HG02884 (cell line): ENCODE data around the gene FBXO44.

Experiments used
- ATAC-seq: cut with Tn5 transposase; IDR thresholded peaks from one replicate; pipeline ENCODE4 v1.9.1; 2021; ENCODE audit warnings: mild to moderate bottlenecking, moderate library complexity; ENCODE audit not compliant: unreplicated experiment

The FBXO44 gene

DNA sequence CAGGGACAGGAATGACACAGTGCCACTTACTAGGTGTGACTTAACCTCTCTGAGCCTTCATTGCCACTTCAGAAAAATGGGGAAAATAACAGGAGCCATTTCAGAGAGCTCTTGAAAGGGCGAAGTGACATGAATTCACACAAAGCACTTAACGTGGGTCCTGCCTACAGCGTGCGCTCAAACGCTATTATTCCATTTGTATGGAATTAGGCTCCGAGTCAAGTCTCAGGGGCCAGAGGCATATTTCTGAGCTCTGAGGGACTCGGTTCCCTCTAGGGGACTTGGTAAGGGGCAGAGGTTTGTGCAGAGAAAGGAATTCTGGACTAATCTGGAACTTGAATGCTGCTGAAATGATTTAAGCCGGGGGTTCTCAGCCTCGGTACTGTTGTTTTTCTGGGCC lies 50.9 kb downstream of the FBXO44 start:
- ATAC-seq, result no peak

DNA sequence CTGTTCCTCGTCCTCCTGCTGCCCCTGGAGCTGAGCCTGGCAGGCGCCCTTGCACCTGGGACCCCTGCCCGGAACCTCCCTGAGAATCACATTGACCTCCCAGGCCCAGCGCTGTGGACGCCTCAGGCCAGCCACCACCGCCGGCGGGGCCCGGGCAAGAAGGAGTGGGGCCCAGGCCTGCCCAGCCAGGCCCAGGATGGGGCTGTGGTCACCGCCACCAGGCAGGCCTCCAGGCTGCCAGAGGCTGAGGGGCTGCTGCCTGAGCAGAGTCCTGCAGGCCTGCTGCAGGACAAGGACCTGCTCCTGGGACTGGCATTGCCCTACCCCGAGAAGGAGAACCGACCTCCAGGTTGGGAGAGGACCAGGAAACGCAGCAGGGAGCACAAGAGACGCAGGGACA lies 51.6 kb downstream of the FBXO44 start:
- ATAC-seq, result no peak

DNA sequence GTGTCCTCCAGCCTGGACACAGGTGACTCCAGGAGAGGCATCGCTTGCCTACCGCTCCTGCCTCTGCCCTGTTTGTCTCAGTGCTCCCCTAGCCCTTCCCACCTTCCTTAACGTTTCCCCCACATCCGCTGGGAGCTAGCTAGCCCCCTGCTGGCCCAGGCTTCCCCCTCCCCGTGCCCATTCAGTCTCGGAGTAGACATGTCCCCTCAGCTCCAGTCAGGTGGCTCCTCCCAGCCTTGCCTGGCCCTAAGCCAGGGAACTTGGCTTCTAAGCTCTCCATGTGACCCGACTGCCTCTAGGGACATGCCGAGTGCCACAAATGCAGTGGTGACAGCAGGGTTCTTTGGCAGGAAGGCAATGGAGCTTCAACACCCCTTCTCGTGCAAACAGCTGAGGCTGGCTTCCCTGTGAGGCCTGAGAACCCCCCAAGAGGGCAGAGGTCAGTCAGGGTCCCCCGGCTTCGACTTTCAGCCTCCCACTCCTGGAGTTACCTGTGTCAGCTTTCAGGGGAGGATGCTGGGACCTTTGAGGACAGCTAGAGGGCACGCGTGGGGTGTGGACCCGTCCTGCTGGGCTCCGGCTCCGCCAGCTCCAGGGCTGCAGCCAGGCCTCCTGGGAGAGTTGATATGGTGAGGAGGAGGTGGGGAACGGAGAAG lies 53.1 kb downstream of the FBXO44 start:
- no peak for ATAC-seq

DNA sequence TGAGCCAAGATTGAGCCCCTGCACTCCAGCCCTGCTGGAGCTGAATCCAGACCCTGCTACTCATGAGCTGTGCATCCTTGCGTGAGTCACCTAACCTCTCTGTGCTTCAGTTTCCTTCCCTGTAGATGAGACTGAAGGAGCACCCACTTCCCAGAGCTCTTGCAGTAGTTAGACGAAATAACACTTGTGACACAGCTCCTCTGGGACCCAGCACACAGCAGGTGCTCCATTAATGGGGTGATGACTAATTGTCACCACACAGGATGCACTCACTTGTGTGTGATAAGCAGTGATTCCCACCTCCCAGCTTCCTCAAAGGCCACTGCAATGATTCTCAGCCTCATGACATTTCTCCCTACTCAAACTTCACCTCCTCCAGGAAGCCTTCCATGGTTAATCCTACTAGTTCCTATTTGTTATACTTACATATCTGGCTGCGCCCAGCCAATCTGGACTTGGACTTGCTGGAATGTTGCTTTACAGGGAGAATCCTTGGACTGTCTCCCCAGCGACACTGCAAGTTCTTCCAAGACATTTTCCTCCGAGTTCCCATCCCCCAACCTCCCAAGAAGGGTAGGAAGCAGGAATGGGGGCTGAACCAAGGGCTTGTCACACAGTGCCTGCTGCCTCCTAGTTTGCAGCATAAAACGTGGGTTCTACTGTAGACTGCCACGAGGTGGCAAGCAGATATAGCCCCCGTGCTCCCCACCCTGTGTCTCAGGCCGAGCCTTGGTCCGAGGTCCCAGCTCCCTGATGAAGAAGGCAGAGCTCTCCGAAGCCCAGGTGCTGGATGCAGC lies 54.1 kb downstream of the FBXO44 start:
- ATAC-seq, result no peak

DNA sequence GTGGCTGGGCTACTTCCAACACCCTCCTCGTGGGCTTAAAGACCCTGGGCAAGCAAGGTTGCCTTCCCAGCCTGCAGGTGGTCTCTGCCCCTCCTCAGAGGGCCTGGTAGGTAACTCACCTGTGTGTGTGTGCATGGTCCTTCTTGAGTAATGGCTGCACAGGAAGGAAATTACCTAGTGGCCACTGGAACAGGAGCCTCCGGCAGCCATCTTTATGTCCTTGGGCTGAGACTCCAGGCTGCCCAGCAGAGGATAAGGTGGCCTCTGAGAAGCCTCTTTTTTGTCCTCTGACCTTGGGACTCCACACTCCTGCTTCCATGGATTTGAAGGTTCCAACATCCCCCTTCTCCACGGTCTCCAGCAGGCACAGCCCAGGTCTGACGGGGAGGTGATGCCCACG lies 56.8 kb downstream of the FBXO44 start:
- no peak for ATAC-seq

DNA sequence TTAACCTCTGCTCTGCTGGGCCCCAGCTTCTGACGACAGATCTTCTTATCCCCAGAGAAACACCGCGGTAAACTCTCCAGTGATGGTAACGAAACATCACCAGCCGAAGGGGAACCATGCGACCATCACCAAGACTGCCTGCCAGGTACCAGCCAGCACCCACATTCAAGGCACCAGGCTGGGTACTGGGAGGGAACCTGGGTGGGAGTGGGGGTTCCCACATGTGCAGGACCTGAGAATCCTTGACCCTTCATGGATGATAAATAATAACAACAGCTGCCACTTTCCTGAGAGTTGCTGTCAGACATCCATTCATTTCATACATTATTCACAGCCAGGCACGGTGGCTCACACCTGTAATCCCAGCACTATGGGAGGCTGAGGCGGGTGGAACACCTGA lies 57.6 kb downstream of the FBXO44 start:
- ATAC-seq, result no peak
